AG04450 (cell line): ENCODE data around the gene CCL5. TPM values are rescaled to one million over a fixed set of nuclear protein-coding genes. Genes with fewer than 3 reads are reported as not detected.

Source experiments
- CTCF ChIA-PET: fragments of 300-600, 350-600 bp; formaldehyde crosslinking; extraction: SDS; loops from one replicate; lab custom pipeline; 2022; ENCODE audit warnings: antibody characterized with exemption, inconsistent platforms; lab: Charles Lee
- POLR2A ChIA-PET: fragments of 350-600 bp; formaldehyde crosslinking; extraction: SDS; loops from one replicate; lab custom pipeline; 2021; ENCODE audit warnings: antibody characterized with exemption, inconsistent platforms; lab: Yijun Ruan, JAX
- DNase-seq: peaks from one replicate; pipeline ENCODE4 v3.0.0-alpha.2; 2011; ENCODE audit warnings: low read depth, low spot score
- H3K27ac ChIP-seq: one replicate; pipeline ENCODE4 v1.5.1; 2012; ENCODE audit warnings: low read depth, low read length, control low read depth
- H3K27me3 ChIP-seq: one replicate; pipeline ENCODE4 v1.6.0; 2012; ENCODE audit warnings: low read length; ENCODE audit not compliant: control insufficient read depth, insufficient read depth
- H3K4me3 ChIP-seq: 2 replicates; pipeline ENCODE4 v1.5.1; 2011; ENCODE audit warnings: mild to moderate bottlenecking, low read depth, low read length, control low read depth
- H3K9me3 ChIP-seq: 2 replicates; pipeline ENCODE4 v1.5.1; 2012; ENCODE audit warnings: low read length; ENCODE audit not compliant: control insufficient read depth, insufficient read depth
- CTCF ChIP-seq: IDR thresholded peaks from 2 replicates; pipeline ENCODE4 v1.5.1; 2011; ENCODE audit warnings: low read depth, low read length, control low read depth, inconsistent platforms
- polyA plus RNA-seq: library from polyadenylated mRNA; depleted of rRNA; stranded (reverse); fragments of >200 nt; gene quantifications from 2 replicates; pipeline ENCODE4 v1.2.3, GENCODE V29; 2011

CCL5 gene
- polyA plus RNA-seq, 1 experiment = not detected

DNA sequence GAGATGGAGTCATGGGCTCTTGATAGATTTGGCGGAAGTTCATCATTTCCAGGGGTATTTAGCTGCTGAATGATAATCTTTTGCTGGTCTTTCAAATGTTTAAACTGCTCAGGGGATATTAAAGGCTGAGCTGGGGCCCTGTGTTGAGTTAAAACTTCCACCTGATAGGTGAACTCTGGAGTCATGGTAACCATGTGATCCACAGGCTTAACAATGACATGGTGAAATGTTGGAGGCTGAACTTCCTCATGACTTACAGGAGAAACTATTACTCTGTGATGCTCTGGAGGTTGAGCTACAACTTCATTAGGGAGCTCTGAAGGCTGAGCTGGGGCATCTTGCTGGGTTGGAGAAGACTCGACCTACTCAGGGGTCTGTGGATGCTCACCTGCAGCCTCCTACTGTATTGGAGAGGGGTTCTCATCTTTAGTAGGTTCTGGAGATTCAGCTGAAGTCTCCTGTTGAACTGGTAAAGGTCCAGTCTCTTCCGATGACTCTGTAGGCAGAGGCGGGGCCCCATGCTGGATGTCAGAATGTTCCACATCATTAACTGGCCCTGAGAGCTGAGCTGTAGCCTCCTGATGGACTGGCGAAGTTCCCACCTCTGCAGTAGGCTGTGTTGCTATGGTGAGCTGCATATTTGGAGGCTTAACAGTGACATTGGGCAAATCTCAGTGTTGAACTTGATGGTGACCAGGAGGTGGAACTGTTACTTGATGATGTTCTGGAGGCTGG is 26.2 kb upstream of the CCL5 start:
- no peak for TF ChIP-seq CTCF
- Histone ChIP-seq H3K27me3 (peaks cover 3% of the 10 kb centered on the region), H3K9me3 (no peaks in the 10 kb centered on the region), H3K4me3 (no peak overlapping the region), H3K27ac (no peak overlapping the region)
- DNase-seq = no peak
- ChIA-PET CTCF (no interaction called here), POLR2A (interaction anchor here (1.1 kb wide), 1 partner anchor 97 kb away, joined by 3 read pairs; the partner anchor contains the start of gene TAF15)

GRCh38 chr17:35903451-35903850 is 23.3 kb upstream of the CCL5 start:
- no peak for TF ChIP-seq CTCF
- ChIA-PET CTCF (no interaction called here), POLR2A (interaction anchor here (0.6 kb wide), 1 partner anchor 44 kb away, joined by 3 read pairs; no protein-coding TSS in a partner anchor)
- Histone ChIP-seq H3K9me3 (no peaks in the 10 kb centered on the region), H3K4me3 (no peak overlapping the region), H3K27me3 (peaks cover 5% of the 10 kb centered on the region), H3K27ac (no peak overlapping the region)
- DNase-seq = no peak

- no peak for DNase-seq
- Histone ChIP-seq H3K27me3 (peaks cover 2% of the 10 kb centered on the region), H3K9me3 (no peaks in the 10 kb centered on the region), H3K4me3 (no peak overlapping the region), H3K27ac (no peak overlapping the region)
- CTCF ChIA-PET = no interaction called here
- no peak for TF ChIP-seq CTCF
- POLR2A ChIA-PET = no interaction called here
Observed at GRCh38 chr17:35901631-35902175, 21.5 kb upstream of the CCL5 start.

- TF ChIP-seq CTCF = no peak
- DNase-seq = no peak
- POLR2A ChIA-PET = interaction anchor here (0.6 kb wide), 1 partner anchor 645 kb away, joined by 4 read pairs; no protein-coding TSS in a partner anchor
- Histone ChIP-seq H3K27ac (no peak overlapping the region), H3K9me3 (no peaks in the 10 kb centered on the region), H3K4me3 (no peak overlapping the region), H3K27me3 (peaks cover 2% of the 10 kb centered on the region)
- CTCF ChIA-PET = no interaction called here
Observed at GRCh38 chr17:35900708-35901480, 20.7 kb upstream of the CCL5 start.
